NCI-H510A treated with DMSO at 0.1 percent for 48 hours (cell line): ENCODE data around the gene CCNB2.

Experiments used
- DNase-seq: peaks from one replicate; lab custom pipeline; 2025; lab: John Stamatoyannopoulos, UW

Gene CCNB2

GRCh38 chr15:59166601-59167265 is 61.8 kb downstream of the CCNB2 start:
- DNase-seq = peak; percentile 87

- no peak for DNase-seq
These were observed 63.6 kb downstream of the CCNB2 start for GRCh38 chr15:59168536-59168935.

- DNase-seq = no peak
These were observed 64.3 kb downstream of the CCNB2 start for GRCh38 chr15:59169251-59169708.

GRCh38 chr15:59170295-59171066 is 65.5 kb downstream of the CCNB2 start:
- DNase-seq = peak; percentile 46

GRCh38 chr15:59171067-59171397 is 66.1 kb downstream of the CCNB2 start:
- DNase-seq = no peak

GRCh38 chr15:59172289-59172901 is 67.4 kb downstream of the CCNB2 start:
- DNase-seq = no peak

- no peak for DNase-seq
These were observed 68.2 kb downstream of the CCNB2 start for GRCh38 chr15:59173194-59173593.

GRCh38 chr15:59174151-59174834 is 69.3 kb downstream of the CCNB2 start:
- DNase-seq = no peak
